ENCODE data around the gene RSPH4A.

- TF ChIP-seq POLR2AphosphoS5 (IDR thresholded peaks at IDR 0.05) = no peak
- TF ChIP-seq CTCF (IDR thresholded peaks at IDR 0.05) = no peak
- TF ChIP-seq POLR2A (IDR thresholded peaks at IDR 0.05) = no peak
Measured at GRCh38 chr6:116631379-116631990, 15.2 kb downstream of the RSPH4A start.

Data from gastroesophageal sphincter (tissue), 3 donors.